Neural progenitor cell (in vitro differentiated cells): Measurements from ENCODE around the gene BBX. TPM values are rescaled to one million over a fixed set of nuclear protein-coding genes. Genes with fewer than 3 reads are reported as not detected.
A peak's percentile ranks its signal among the peaks of the same experiment; 100 is the strongest.

Experiments
- DNase-seq: peaks from one replicate; pipeline ENCODE4 v3.0.0-alpha.2; 2016; ENCODE audit warnings: low spot score
- H2AFZ ChIP-seq: fragments of 200-600 bp; sonication (generic); replicated peaks from 2 replicates; pipeline ENCODE4 v1.6.1; 2016; ENCODE audit warnings: antibody characterized with exemption
- H3F3A ChIP-seq: fragments of 200-600 bp; sonication (generic); 2 replicates; pipeline ENCODE4 v1.6.1; 2016; ENCODE audit warnings: antibody characterized with exemption, low read depth
- H3K27ac ChIP-seq: fragments of 200-600 bp; sonication (generic); 2 replicates; pipeline ENCODE4 v1.5.1; 2016; ENCODE audit warnings: mild to moderate bottlenecking
- H3K27me3 ChIP-seq: fragments of 200-600 bp; sonication (generic); 2 replicates; pipeline ENCODE4 v1.6.1; 2016; ENCODE audit warnings: mild to moderate bottlenecking, moderate library complexity
- H3K36me3 ChIP-seq: fragments of 200-600 bp; sonication (generic); 2 replicates; pipeline ENCODE4 v1.5.1; 2016
- H3K4me1 ChIP-seq: fragments of 200-600 bp; sonication (generic); 2 replicates; pipeline ENCODE4 v1.6.1; 2016; ENCODE audit warnings: mixed run types
- H3K4me2 ChIP-seq: fragments of 200-600 bp; sonication (generic); 2 replicates; pipeline ENCODE4 v1.6.1; 2016
- H3K4me3 ChIP-seq: fragments of 200-600 bp; sonication (generic); 2 replicates; pipeline ENCODE4 v1.5.1; 2016
- H3K79me2 ChIP-seq: fragments of 200-600 bp; sonication (generic); 2 replicates; pipeline ENCODE4 v1.6.1; 2016; ENCODE audit warnings: low read depth
- H3K9ac ChIP-seq: fragments of 200-600 bp; sonication (generic); 2 replicates; pipeline ENCODE4 v1.6.1; 2016
- H3K9me3 ChIP-seq: fragments of 200-600 bp; sonication (generic); 2 replicates; pipeline ENCODE4 v1.5.1; 2016; ENCODE audit warnings: low read depth
- H4K20me1 ChIP-seq: fragments of 200-600 bp; sonication (generic); 2 replicates; pipeline ENCODE4 v1.6.1; 2016; ENCODE audit warnings: low read depth
- H3K27ac Mint-ChIP-seq: 3 replicates; pipeline ENCODE4 v1.8.0; 2021; ENCODE audit warnings: mixed read lengths
- H3K27me3 Mint-ChIP-seq: 2 replicates; pipeline ENCODE4 v1.8.0; 2022; ENCODE audit warnings: low read depth, mild to moderate bottlenecking, inconsistent platforms, moderate library complexity, mixed read lengths; ENCODE audit not compliant: insufficient read depth
- H3K36me3 Mint-ChIP-seq: 3 replicates; pipeline ENCODE4 v1.8.0; 2021; ENCODE audit warnings: mixed read lengths
- H3K4me1 Mint-ChIP-seq: 3 replicates; pipeline ENCODE4 v1.8.0; 2021; ENCODE audit warnings: mixed read lengths
- H3K4me3 Mint-ChIP-seq: 3 replicates; pipeline ENCODE4 v1.8.0; 2021; ENCODE audit warnings: mild to moderate bottlenecking, moderate library complexity, mixed read lengths
- H3K9me3 Mint-ChIP-seq: 3 replicates; pipeline ENCODE4 v1.8.0; 2020; ENCODE audit warnings: mixed read lengths
- EZH2 ChIP-seq: fragments of 200-600 bp; sonication (generic); IDR thresholded peaks from 2 replicates; pipeline ENCODE4 v1.6.1; 2017; ENCODE audit warnings: antibody characterized with exemption, mild to moderate bottlenecking, moderate library complexity
- EZH2phosphoT487 ChIP-seq: fragments of 200-600 bp; sonication (generic); IDR thresholded peaks from 2 replicates; pipeline ENCODE4 v1.6.1; 2017; ENCODE audit warnings: antibody characterized with exemption
- total RNA-seq: library from RNA; depleted of rRNA; stranded (reverse); fragments of >200 nt; gene quantifications from 2 replicates; pipeline ENCODE4 v1.2.3, GENCODE V29; 2015; ENCODE audit warnings: low replicate concordance
- TF ChIP-seq, protein P1 (sequence below): fragments of 200-600 bp; sonication (generic); IDR thresholded peaks from 2 replicates; pipeline ENCODE4 v1.5.1; 2017; ENCODE audit warnings: antibody characterized with exemption, mild to moderate bottlenecking

Gene BBX
- total RNA-seq, 1 donor from 2014 or later = 110 TPM

DNA sequence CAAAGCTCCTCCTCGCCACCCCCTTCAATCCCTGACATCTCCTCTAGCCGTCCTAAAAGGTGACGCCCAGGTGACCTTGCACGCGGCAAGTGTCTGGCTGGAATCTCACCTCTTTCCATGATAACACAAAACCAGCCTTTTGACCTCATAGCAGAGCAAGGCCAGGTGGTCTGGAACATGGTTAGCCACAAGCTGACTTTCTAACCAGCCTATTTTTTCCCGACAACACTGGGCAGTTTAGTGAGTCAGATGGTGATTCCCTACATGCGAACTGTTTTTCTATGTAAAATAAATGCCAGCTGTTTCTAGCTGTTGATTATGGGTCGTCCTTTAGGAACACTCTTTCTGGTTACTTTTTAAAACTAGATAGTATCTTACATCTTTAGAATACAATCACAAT, 325.0 kb downstream of the BBX start:
- H3K4me1 ChIP-seq = no peaks in the 10 kb centered on the region
- H3K36me3 ChIP-seq = no peaks in the 10 kb centered on the region
- H4K20me1 ChIP-seq = no peaks in the 10 kb centered on the region
- Mint-ChIP-seq H3K4me1 (peaks cover 12% of the 10 kb centered on the region), H3K27ac (peak overlapping the region; percentile 46), H3K36me3 (no peaks in the 10 kb centered on the region), H3K9me3 (peaks cover 5% of the 10 kb centered on the region), H3K27me3 (peaks cover 6% of the 10 kb centered on the region), H3K4me3 (no peak overlapping the region)
- no peaks in the 10 kb centered on the region for H3K27me3 ChIP-seq
- H3F3A ChIP-seq = no peaks in the 10 kb centered on the region
- no peak overlapping the region for H3K4me2 ChIP-seq
- H3K79me2 ChIP-seq = no peaks in the 10 kb centered on the region
- DNase-seq = no peak
- H3K9ac ChIP-seq = no peak overlapping the region
- no peaks in the 10 kb centered on the region for H3K9me3 ChIP-seq
- no peak overlapping the region for H3K4me3 ChIP-seq
- H3K27ac ChIP-seq = no peak overlapping the region
- TF ChIP-seq, protein P1, sequence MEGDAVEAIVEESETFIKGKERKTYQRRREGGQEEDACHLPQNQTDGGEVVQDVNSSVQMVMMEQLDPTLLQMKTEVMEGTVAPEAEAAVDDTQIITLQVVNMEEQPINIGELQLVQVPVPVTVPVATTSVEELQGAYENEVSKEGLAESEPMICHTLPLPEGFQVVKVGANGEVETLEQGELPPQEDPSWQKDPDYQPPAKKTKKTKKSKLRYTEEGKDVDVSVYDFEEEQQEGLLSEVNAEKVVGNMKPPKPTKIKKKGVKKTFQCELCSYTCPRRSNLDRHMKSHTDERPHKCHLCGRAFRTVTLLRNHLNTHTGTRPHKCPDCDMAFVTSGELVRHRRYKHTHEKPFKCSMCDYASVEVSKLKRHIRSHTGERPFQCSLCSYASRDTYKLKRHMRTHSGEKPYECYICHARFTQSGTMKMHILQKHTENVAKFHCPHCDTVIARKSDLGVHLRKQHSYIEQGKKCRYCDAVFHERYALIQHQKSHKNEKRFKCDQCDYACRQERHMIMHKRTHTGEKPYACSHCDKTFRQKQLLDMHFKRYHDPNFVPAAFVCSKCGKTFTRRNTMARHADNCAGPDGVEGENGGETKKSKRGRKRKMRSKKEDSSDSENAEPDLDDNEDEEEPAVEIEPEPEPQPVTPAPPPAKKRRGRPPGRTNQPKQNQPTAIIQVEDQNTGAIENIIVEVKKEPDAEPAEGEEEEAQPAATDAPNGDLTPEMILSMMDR = no peak
- TF ChIP-seq EZH2 = no peak
- no peak for TF ChIP-seq EZH2phosphoT487
- no peak overlapping the region for H2AFZ ChIP-seq

DNA sequence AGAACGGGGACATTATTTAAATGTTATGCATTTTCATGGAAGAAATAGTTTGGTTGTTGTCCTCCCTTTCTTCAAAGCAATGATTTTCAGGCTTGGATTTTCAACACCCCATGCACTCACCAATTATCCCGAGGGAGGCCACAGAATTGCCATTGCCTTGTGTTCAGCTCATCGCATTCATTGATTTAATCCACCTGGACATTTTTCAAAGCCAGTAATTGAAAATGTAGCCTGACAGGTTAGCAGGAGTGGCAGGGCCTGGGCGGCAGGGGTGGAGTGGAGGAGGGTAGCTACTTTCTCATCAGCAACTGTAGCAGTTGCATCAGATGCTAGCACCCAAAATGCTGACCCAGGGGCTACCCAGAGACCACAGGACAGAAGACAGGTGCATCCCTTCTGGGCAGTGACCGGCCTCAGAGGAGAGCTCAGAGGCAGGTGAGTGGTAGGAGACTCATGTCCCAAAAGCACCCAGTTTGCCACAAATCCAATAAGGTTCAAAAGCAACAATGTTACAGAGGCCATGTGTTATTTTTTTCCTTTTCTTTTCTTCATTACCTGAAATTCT, 325.7 kb downstream of the BBX start:
- Histone ChIP-seq H3F3A (no peaks in the 10 kb centered on the region), H4K20me1 (no peaks in the 10 kb centered on the region), H3K4me1 (no peaks in the 10 kb centered on the region), H3K27ac (no peak overlapping the region), H3K4me3 (no peak overlapping the region), H3K9ac (no peak overlapping the region), H3K9me3 (no peaks in the 10 kb centered on the region), H3K79me2 (no peaks in the 10 kb centered on the region), H3K36me3 (no peaks in the 10 kb centered on the region), H3K4me2 (no peak overlapping the region), H3K27me3 (no peaks in the 10 kb centered on the region), H2AFZ (no peak overlapping the region)
- no peak overlapping the region for H3K4me3 Mint-ChIP-seq
- H3K4me1 Mint-ChIP-seq = peaks cover 14% of the 10 kb centered on the region
- TF ChIP-seq, protein P1 = no peak
- TF ChIP-seq EZH2phosphoT487 (no peak), EZH2 (no peak)
- no peak for DNase-seq
- no peaks in the 10 kb centered on the region for H3K36me3 Mint-ChIP-seq
- no peak overlapping the region for H3K27ac Mint-ChIP-seq
- H3K9me3 Mint-ChIP-seq = peaks cover 6% of the 10 kb centered on the region
- peaks cover 6% of the 10 kb centered on the region for H3K27me3 Mint-ChIP-seq

DNA sequence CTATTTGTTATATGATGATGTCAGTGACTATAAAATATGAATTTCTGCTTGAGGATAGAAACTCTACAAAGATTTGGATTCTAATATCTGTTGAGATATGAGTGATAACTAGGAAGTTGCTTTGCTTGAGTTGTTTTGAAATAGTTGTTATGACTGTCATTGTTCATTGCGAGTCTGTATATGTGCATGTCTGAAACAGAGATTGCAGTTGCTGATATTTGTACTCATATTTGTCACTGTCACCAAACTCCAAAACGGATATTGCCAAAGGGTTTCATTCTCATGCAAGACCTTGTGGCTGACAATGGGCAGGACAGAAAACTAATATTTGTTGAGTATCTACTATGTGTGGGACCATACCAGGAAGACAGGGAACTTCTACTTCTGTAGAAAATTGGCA, 327.9 kb downstream of the BBX start:
- H3K4me2 ChIP-seq = no peak overlapping the region
- H3K36me3 ChIP-seq = no peaks in the 10 kb centered on the region
- no peaks in the 10 kb centered on the region for H4K20me1 ChIP-seq
- no peak overlapping the region for H3K4me3 Mint-ChIP-seq
- H3K27ac ChIP-seq = no peak overlapping the region
- no peaks in the 10 kb centered on the region for H3F3A ChIP-seq
- no peaks in the 10 kb centered on the region for H3K27me3 ChIP-seq
- no peaks in the 10 kb centered on the region for H3K4me1 ChIP-seq
- H3K9me3 ChIP-seq = no peaks in the 10 kb centered on the region
- no peak overlapping the region for H2AFZ ChIP-seq
- peaks cover 24% of the 10 kb centered on the region for H3K4me1 Mint-ChIP-seq
- H3K27me3 Mint-ChIP-seq = peaks cover 9% of the 10 kb centered on the region
- H3K9me3 Mint-ChIP-seq = peaks cover 6% of the 10 kb centered on the region
- no peak overlapping the region for H3K27ac Mint-ChIP-seq
- no peak overlapping the region for H3K9ac ChIP-seq
- H3K4me3 ChIP-seq = no peak overlapping the region
- no peaks in the 10 kb centered on the region for H3K79me2 ChIP-seq
- TF ChIP-seq, protein P1 = no peak
- no peak for TF ChIP-seq EZH2
- TF ChIP-seq EZH2phosphoT487 = no peak
- no peaks in the 10 kb centered on the region for H3K36me3 Mint-ChIP-seq
- no peak for DNase-seq
